ENCODE data around the gene GPR173.

The GPR173 gene, protein sequence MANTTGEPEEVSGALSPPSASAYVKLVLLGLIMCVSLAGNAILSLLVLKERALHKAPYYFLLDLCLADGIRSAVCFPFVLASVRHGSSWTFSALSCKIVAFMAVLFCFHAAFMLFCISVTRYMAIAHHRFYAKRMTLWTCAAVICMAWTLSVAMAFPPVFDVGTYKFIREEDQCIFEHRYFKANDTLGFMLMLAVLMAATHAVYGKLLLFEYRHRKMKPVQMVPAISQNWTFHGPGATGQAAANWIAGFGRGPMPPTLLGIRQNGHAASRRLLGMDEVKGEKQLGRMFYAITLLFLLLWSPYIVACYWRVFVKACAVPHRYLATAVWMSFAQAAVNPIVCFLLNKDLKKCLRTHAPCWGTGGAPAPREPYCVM

GRCh38 chrX:53048169-53049126 is at the start of gene GPR173:
GPR173 (plus strand) TSS chrX:53048789; CDS start chrX:53076622, 27,833 bp downstream.
- no peak for FAIRE-seq

DNA sequence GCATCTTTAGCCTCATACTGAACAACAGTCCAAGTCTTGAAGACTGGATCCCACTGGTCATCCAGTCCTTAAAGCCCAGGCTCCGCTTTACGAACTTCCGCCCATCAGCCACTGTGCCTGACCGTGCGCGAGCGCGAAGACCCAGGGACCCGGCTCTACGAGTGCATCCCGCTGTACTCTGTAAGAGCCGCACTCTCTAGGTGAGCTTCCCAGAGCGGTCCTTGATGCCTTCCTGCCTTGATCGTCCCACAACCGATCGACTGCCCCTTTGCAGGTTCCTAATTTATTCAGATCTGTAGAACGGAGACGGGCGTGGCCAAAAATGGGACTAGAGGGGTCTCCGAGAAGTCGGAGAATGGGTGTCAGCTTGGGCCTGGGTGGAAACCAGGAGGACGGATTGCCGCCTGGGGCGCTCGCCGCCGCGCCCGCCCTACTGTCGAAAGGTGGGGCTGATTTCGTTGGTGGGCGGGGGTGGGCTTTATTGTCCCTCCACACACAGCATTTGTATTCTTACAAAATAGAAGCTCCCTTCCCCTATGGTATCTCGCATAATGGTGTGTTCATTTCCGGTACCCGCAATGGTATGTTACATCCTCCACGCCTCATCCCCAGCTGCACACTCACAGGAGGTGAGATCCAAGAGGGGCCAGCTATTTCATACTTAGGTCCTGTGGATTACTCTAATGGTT is 48.0 kb upstream of the GPR173 start:
- no peak for FAIRE-seq

GRCh38 chrX:53001958-53002357 is 46.6 kb upstream of the GPR173 start:
- no peak for FAIRE-seq

DNA sequence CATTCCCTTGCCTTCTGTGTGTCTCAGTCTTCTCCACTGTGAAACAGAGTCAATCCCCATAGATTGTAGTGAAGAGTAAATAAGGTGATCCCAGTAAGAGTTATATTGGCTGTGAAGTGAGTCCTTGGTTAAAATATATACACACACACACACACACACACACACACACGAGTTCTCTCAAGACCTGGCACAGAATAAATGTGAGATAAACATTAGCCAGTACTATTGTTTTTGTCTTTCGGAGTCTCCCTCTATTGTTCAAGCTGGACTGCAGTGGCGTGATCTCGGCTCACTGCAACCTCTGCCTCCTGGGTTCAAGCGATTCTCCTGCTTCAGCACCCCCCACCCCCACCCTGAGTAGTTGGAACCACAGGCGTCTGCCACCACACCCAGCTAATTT is 45.5 kb upstream of the GPR173 start:
- FAIRE-seq, result no peak

GRCh38 chrX:53004038-53004437 is 44.6 kb upstream of the GPR173 start:
- no peak for FAIRE-seq

GRCh38 chrX:53004811-53005210 is 43.8 kb upstream of the GPR173 start:
- no peak for FAIRE-seq

DNA sequence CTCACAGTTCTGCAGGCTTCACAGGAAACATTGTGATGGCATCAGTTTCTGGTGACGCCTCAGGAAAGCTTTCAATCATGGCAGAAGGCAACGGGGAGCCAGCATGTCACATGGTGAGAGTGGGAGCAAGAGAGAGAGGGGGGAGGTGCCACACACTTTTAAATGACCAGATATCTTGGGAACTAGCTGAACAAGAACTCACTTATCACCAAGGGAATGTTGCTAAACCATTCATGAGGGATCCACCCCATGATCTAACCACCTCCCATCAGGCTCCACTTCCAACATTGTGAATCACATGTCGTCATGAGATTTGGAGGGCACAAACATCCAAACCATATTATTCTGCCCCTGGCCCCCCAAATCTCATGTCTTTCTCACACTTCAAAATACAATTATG is 43.3 kb upstream of the GPR173 start:
- FAIRE-seq, result no peak

GRCh38 chrX:53009032-53009431 is 39.6 kb upstream of the GPR173 start:
- FAIRE-seq, result no peak

- FAIRE-seq, result no peak
Observed at GRCh38 chrX:53013291-53013690, 35.3 kb upstream of the GPR173 start.

DNA sequence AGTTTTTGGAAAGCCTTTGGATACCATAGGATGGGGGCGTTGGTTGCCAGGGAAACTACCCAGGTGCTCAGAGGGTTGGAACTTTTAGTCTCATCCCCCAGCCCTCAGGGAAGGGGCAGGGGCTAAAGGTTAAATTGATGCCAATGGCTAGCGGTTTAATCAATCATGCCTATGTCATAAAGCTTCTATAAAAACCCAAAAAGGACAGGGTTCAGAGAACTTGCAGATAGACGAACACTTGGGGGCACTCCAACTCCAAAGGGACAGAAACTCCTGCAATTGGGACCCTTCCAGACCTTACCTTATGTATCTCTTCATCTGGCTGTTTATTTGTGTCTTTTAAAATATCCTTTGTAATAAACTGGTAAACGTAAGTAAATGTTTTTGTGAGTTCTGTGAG is 30.0 kb upstream of the GPR173 start:
- no peak for FAIRE-seq

DNA sequence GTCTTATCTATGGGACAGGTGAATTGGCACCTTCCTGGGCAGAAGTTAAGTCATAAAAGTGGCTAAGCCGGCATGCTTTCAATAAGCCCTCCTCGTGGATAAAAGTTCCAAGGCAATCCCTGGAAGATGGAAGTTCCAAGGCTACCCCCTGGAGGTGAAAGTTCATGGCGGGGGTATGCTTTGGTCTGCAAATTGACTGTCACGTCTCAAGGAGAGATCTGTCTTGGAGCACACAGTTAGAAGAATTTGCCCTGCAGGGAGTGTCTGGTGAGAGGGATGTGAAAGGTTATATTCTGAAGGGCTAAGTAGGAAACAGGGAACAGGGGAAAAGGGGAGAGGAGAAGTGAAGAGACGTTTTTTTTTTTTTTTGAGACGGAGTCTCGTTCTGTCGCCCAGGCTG is 26.2 kb upstream of the GPR173 start:
- no peak for FAIRE-seq

GRCh38 chrX:53028678-53029077 is 19.9 kb upstream of the GPR173 start:
- FAIRE-seq, result no peak

GRCh38 chrX:53031380-53031779 is 17.2 kb upstream of the GPR173 start:
- FAIRE-seq, result no peak

GRCh38 chrX:53036149-53036548 is 12.4 kb upstream of the GPR173 start:
- no peak for FAIRE-seq

- no peak for FAIRE-seq
Observed at GRCh38 chrX:53039236-53039635, 9.4 kb upstream of the GPR173 start.

GRCh38 chrX:53044995-53045394 is 3.6 kb upstream of the GPR173 start:
- no peak for FAIRE-seq

- no peak for FAIRE-seq
Observed at GRCh38 chrX:53047228-53047627, 1.4 kb upstream of the GPR173 start.

DNA sequence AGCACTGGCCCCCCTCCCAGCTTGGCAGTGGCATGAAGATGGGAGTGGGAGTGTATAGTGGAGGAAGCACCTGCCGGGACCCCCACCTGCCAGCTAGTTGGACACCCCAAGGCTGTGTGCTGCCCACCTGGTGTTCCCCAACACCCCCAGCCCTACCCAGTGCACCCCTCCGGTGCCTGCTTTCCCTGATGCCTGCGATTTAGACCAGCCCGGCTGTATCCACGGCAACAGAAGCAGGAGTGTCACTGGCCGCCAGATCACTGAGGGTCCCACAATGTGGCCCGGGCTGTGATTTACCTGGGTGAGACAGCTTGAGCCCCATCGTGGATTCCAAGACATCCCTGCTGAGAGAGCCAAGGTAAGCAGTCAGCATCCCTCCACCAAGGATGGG is 533 bp downstream of the GPR173 start:
- no peak for FAIRE-seq

DNA sequence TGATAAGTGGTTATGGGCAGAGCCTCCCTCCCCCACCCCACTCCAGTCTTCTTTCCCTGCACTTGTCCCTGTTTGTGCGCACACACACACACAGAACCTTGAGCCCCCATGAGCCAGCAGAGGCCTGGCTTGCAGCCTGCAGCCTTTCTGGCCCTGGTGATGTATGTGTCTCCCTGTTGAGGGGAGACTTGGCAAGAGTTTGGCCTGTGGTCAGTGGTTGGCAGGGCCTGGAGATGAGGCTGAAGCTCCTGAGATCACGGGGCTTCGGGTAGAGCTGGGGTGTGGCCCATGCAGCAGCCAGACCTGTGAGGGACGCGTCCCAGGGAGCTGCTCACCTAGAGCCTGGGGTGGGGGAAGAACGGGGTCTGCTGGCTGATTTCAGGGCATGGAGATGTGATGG is 2.3 kb downstream of the GPR173 start:
- FAIRE-seq, result no peak

DNA sequence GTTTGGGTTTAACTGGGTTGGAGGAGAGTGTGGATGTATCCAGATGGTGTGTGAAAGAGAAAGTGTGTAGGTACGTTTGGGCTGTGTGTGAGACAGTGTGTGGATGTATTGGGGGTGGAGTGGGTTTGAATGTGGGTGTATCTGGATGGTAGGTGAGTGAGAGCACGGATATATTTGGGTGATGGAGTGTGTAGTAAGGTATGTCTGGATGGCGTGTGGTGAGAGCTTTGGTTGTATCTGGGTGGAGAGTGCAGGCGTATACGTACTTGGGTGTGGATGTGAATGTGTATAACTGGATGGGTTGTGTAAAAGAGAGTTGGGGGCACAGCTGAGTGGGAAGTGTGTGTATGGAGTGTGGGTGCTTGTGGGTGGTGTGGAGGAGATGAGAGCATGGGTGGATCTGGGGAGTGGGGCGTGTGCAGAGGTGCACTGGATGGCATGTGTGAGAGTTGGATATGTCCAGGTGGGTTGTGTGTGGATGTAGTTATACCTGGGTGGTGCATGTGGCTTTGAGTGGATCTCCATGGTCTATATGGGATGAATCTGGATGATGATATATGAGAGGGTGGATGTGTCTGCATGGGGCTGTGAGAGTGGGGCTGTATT is 6.8 kb downstream of the GPR173 start:
- FAIRE-seq, result no peak

DNA sequence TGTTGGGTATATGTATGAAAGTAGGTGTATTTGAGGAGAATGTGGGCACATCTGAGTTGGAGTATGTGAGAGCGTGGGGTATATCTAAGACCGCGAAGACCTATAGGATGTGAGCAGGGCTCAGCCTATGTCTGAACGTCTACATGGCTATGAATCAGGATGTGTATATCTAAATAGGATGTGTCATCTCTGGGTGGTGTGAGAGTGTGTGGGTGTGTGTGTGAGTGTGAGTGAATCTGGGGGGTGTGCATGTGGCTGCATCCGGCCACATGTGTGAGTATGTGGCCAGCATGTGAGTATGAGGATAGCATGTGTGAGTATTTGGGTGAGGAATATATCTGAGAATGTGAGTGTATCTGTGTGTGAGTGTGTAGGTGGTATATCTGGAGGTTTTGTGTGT is 7.7 kb downstream of the GPR173 start:
- FAIRE-seq, result no peak

GRCh38 chrX:53065104-53065503 is 16.5 kb downstream of the GPR173 start:
- no peak for FAIRE-seq

- FAIRE-seq, result no peak
Observed at GRCh38 chrX:53071064-53071463, 22.5 kb downstream of the GPR173 start.

All from TTC549 (cell line).